ENCODE data around the gene SLC25A21.

The SLC25A21 gene

DNA sequence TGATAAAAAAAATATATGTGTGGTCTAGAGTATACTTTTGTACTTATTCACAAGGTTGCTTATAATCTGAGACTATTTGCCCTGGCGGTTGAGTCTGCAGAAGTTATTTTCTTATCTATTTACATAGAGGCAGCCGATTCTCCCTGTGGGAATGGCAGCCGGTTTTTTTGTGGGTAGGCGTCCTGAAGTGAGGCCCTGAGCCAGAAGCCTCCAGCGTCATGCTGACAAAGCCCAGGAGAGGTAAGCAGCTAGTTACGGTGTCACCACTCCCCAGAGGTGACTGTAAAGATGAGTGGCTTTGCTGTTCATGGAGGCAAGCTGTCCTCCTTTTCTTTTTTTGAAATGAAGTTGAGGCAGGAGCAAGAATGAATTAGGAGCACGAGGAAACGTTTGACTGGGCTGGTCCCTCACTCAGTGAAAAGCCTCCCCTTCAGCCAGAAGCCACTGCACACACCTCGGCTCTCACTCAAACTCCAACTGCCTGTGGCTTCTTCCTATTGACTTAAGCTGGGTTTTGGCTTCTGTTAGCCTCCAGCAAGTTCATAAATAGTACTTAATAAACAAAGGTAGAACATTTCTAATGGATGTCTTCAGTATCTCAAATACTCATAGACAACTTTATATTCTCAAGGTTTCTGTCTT, 489.2 kb downstream of the SLC25A21 start:
- no peak for DNase-seq

GRCh38 chr14:36682338-36682737, 490.1 kb downstream of the SLC25A21 start:
- DNase-seq: no peak

DNA sequence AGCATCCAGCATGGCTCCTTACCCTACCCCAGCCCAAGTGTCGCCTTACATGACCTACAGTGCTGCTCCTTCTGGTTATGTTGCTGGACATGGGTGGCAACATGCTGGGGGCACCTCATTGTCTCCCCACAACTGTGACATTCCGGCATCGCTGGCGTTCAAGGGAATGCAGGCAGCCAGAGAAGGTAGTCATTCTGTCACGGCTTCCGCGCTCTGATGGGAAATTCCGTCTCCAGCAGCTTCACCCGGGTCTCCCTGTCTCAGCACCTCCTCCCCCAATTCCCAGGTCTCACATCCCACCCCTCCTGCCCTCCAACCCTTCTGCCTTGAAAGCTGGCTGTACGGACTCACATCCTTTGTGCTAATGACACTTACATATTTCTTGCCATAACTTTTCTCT, 496.2 kb downstream of the SLC25A21 start:
- no peak for DNase-seq

- DNase-seq: no peak
Measured at GRCh38 chr14:36675581-36675980, 496.8 kb downstream of the SLC25A21 start.

DNA sequence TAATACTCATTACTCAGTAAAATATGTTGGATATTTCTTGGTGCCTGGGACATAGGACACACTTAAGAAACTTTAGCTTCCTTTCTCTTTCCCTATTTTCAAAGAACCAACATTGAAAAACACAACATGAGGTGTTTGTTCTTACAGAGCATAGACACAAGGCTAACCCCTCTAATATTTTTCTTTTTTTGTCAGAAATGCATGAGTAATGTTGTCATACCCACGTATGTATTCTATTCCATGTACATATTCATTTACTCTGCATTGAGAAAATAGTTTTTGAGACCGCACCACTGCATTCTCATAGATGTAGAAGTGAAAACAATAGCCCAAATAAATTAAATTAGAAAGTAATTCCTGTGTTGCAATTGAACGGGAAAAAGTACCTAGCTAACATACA, 497.7 kb downstream of the SLC25A21 start:
- DNase-seq: no peak

DNA sequence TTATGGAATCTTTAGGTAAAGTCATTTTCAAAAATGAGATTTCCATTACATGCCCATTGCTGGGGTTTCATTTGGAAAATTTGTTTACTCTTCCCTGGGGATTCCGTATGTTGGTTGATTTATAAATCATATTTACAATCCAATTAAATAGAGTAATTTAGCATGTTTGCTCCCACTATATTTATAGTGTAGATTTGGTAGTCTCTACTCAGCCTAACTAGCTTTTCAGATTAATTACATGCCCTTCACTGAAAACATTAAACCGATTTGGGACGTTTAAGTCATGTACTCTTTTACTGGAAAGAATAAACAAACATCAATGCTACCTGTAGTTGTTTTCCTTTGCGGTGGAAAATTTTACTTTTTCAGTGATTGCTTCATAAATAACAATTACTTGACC, 500.3 kb downstream of the SLC25A21 start:
- DNase-seq: no peak

DNA sequence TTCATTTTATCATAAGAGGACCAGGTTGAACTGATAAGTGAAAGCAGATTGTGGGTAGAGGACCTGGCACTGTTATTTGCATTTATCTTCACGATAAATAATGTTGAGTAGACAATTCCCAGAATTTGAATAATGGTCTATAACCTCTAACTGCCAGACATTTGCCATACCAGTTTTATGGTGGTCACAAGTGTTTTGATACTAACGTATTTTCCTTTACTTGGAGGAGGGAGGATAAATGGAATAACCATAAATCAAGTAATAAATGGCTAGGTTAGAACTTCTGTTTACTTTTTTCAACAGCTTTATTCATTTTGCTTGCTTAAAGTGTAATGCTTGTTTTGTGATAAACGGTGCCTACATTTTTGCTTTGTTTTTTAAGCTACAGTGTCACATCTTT, 501.3 kb downstream of the SLC25A21 start:
- DNase-seq: no peak

- DNase-seq: no peak
Measured at GRCh38 chr14:36667679-36668078, 504.7 kb downstream of the SLC25A21 start.

GRCh38 chr14:36666416-36667206, 505.8 kb downstream of the SLC25A21 start:
- DNase-seq: peak; percentile 4

- DNase-seq: no peak
Measured at GRCh38 chr14:36665887-36666415, 506.5 kb downstream of the SLC25A21 start.

DNA sequence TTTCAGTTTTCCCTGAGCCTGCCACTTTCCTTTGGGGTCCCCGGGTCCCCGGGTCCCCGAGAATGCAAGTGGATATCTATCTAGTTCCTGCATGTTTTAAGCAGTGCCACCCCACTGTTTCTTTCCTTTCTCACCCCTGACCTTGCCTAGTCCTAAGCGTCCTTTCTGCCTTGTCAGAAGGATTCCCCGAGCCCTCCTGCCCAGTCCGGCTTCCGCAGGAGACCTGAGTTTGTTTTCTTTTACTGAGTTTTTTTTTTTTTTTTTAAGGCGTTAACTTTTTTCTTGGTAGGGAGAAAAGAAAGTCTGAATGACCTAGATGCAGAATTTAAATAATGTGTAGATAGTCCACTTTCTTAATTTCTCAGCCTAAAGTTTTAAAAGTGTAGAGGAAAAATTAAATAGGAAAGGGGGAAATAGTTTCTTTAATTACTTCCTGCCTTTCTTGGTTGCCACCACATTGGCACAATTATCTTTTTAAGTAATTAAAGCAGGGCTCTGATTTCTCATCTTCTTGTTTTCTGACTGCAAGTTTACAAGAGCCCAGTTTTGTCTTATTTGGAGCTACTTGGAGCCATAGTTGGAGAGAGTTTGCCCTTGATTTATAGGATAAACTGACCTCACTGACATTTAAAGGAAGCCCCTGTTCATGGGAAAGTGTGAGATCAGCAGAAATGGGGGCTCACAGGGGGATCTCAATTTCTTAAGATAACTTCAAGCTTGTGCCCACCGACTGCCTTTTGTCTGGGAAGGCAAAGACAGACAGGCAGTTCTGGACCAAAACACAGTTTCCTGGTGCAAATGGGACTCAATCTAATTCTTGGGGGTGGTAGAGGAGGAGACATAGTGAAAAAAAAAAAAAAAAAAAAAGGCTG, 507.8 kb downstream of the SLC25A21 start:
- no peak for DNase-seq

GRCh38 chr14:36663404-36664321, 508.7 kb downstream of the SLC25A21 start:
- DNase-seq: peak; percentile 3

GRCh38 chr14:36662543-36663403, 509.6 kb downstream of the SLC25A21 start:
- DNase-seq: peak; percentile 7

GRCh38 chr14:36662258-36662542, 510.2 kb downstream of the SLC25A21 start:
- no peak for DNase-seq

- peak; percentile 70 for DNase-seq
Measured at GRCh38 chr14:36661506-36662257, 510.7 kb downstream of the SLC25A21 start, which contains the start of gene PAX9. Gene PAX9, plus strand, starts transcription at chr14:36661860. Its CDS starts 230 bp downstream, at chr14:36662090.

GRCh38 chr14:36660736-36661505, 511.5 kb downstream of the SLC25A21 start:
- DNase-seq: peak; percentile 3

DNA sequence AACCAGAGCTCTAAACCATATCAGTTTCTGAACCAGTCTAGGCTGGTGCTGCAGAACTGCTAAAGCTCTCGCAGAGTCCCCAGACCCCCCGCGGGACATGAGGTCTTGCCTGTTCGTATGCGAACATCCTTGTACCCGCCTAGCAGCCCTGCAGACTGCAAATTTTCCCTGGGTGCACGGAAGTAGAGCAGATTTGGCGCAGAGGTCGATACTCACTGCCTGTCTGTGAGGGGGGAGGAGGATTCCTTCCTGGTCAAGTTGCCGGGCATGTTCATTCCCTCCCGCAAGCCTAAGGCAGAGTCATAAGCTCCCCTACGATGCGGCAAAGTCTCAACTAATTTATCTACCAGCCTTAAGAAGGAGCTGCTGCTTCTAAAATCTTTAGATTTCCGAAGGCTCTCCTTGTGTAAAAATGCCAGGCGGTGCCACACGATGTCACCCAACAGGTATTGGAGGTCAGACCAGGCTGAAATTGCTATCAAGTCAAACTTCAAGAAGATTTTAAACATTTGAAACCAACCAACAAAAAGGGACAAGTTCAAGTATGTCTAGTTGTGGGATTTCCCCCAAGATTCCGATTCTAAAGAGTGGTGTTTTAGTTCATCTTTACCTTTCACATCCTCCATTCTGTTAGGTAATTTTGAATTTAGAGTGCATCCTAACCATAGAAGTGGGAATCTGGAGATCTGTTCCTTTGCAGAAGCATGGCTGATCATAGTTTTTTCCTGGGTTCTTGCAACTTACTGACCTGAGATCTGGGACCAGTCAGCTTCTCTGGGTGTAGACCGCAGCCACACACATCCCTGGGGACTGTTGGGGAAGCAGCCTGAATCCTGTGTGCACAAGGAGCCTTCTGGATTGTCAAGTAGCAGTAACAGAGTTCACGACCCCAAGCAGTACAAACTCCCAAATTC, 512.3 kb downstream of the SLC25A21 start:
- no peak for DNase-seq

GRCh38 chr14:36659010-36659821, 513.2 kb downstream of the SLC25A21 start:
- DNase-seq: peak; percentile 3
